H9 (cell line): ENCODE results near the gene LLGL2. TPM values are rescaled to one million over a fixed set of nuclear protein-coding genes. Genes with fewer than 3 reads are reported as not detected.

Experiments
- DNase-seq: peaks from one replicate; pipeline ENCODE4 v3.0.0-alpha.2; 2017
- H2AFZ ChIP-seq: one replicate; pipeline ENCODE4 v1.6.1; 2013; ENCODE audit warnings: mild to moderate bottlenecking, low read length, control low read depth, moderate library complexity
- H2AK5ac ChIP-seq: 2 replicates; pipeline ENCODE4 v1.6.1; 2013; ENCODE audit warnings: low read length, control low read depth, mixed read lengths; ENCODE audit not compliant: insufficient read length
- H2BK120ac ChIP-seq: one replicate; pipeline ENCODE4 v1.6.1; 2013; ENCODE audit warnings: low read depth, mild to moderate bottlenecking, low read length, control low read depth, inconsistent platforms; ENCODE audit not compliant: poor library complexity, severe bottlenecking
- H2BK12ac ChIP-seq: 2 replicates; pipeline ENCODE4 v1.6.1; 2013; ENCODE audit warnings: low read length, control low read depth, mixed read lengths, low read depth; ENCODE audit not compliant: insufficient read length
- H2BK15ac ChIP-seq: 2 replicates; pipeline ENCODE4 v1.6.1; 2013; ENCODE audit warnings: low read depth, low read length, control low read depth
- H2BK20ac ChIP-seq: one replicate; pipeline ENCODE4 v1.6.1; 2013; ENCODE audit warnings: low read depth, mild to moderate bottlenecking, low read length, control low read depth, inconsistent platforms; ENCODE audit not compliant: poor library complexity, severe bottlenecking
- H2BK5ac ChIP-seq: 2 replicates; pipeline ENCODE4 v1.6.1; 2013; ENCODE audit warnings: low read length, control low read depth, mixed read lengths; ENCODE audit not compliant: insufficient read length
- H3K14ac ChIP-seq: 2 replicates; pipeline ENCODE4 v1.6.1; 2013; ENCODE audit warnings: low read length, control low read depth; ENCODE audit not compliant: insufficient read depth
- H3K18ac ChIP-seq: 2 replicates; pipeline ENCODE4 v1.6.1; 2013; ENCODE audit warnings: low read depth, mild to moderate bottlenecking, mixed read lengths, low read length, control low read depth; ENCODE audit not compliant: insufficient read length
- H3K23ac ChIP-seq: 2 replicates; pipeline ENCODE4 v1.6.1; 2013; ENCODE audit warnings: low read length, control low read depth, mixed read lengths, low read depth; ENCODE audit not compliant: insufficient read length
- H3K23me2 ChIP-seq: 2 replicates; pipeline ENCODE4 v1.6.1; 2013; ENCODE audit warnings: low read depth, mild to moderate bottlenecking, mixed read lengths, low read length, control low read depth; ENCODE audit not compliant: insufficient read length, poor library complexity, severe bottlenecking
- H3K27ac ChIP-seq: 2 replicates; pipeline ENCODE4 v1.5.1; 2013; ENCODE audit warnings: low read length, control low read depth, mixed read lengths, low read depth; ENCODE audit not compliant: insufficient read length
- H3K27me3 ChIP-seq: 2 replicates; pipeline ENCODE4 v1.6.1; 2013; ENCODE audit warnings: low read length, control low read depth, inconsistent platforms; ENCODE audit not compliant: insufficient read depth
- H3K4ac ChIP-seq: 2 replicates; pipeline ENCODE4 v1.6.1; 2013; ENCODE audit warnings: low read depth, mild to moderate bottlenecking, control low read depth, inconsistent platforms, low read length, moderate library complexity
- H3K4me1 ChIP-seq: 2 replicates; pipeline ENCODE4 v1.6.1; 2013; ENCODE audit warnings: low read length, control low read depth, inconsistent platforms; ENCODE audit not compliant: insufficient read depth
- H3K4me2 ChIP-seq: 2 replicates; pipeline ENCODE4 v1.6.1; 2013; ENCODE audit warnings: low read length, control low read depth, mixed read lengths; ENCODE audit not compliant: insufficient read length, insufficient read depth
- H3K56ac ChIP-seq: 2 replicates; pipeline ENCODE4 v1.6.1; 2013; ENCODE audit warnings: low read depth, mild to moderate bottlenecking, mixed read lengths, low read length, control low read depth; ENCODE audit not compliant: insufficient read length
- H3K79me1 ChIP-seq: 2 replicates; pipeline ENCODE4 v1.6.1; 2013; ENCODE audit warnings: low read depth, mild to moderate bottlenecking, moderate library complexity, low read length, control low read depth, inconsistent platforms; ENCODE audit not compliant: insufficient read depth, poor library complexity, severe bottlenecking
- H3K79me2 ChIP-seq: 2 replicates; pipeline ENCODE4 v1.6.1; 2013; ENCODE audit warnings: low read length, control low read depth, inconsistent platforms; ENCODE audit not compliant: insufficient read depth
- H3K9ac ChIP-seq: 2 replicates; pipeline ENCODE4 v1.6.1; 2013; ENCODE audit warnings: low read length, control low read depth, mixed read lengths; ENCODE audit not compliant: insufficient read length; ENCODE audit errors: extremely low read depth
- H3K9me3 ChIP-seq: one replicate; pipeline ENCODE4 v1.6.1; 2013; ENCODE audit warnings: low read depth, low read length, inconsistent platforms; ENCODE audit not compliant: control insufficient read depth
- H3T11ph ChIP-seq: one replicate; pipeline ENCODE4 v1.6.1; 2013; ENCODE audit warnings: mild to moderate bottlenecking, low read length, control low read depth, inconsistent platforms
- H4K20me1 ChIP-seq: one replicate; pipeline ENCODE4 v1.6.1; 2013; ENCODE audit not compliant: control insufficient read depth, insufficient read length, insufficient read depth
- H4K5ac ChIP-seq: 2 replicates; pipeline ENCODE4 v1.6.1; 2013; ENCODE audit warnings: low read depth, mild to moderate bottlenecking, mixed read lengths, low read length, control low read depth; ENCODE audit not compliant: insufficient read length
- H4K8ac ChIP-seq: replicated peaks from 2 replicates; pipeline ENCODE4 v1.6.1; 2013; ENCODE audit warnings: low read length, control low read depth, mixed read lengths, low read depth; ENCODE audit not compliant: insufficient read length
- H4K91ac ChIP-seq: 2 replicates; pipeline ENCODE4 v1.6.1; 2013; ENCODE audit warnings: low read depth, mild to moderate bottlenecking, moderate library complexity, mixed read lengths, low read length, control low read depth; ENCODE audit not compliant: insufficient read length
- H3K27ac Mint-ChIP-seq, 3 experiments: 2 replicates in 2 of 3; 3 replicates in 1 of 3; pipeline ENCODE4 v1.8.0; 2020 to 2021; ENCODE audit warnings: mixed read lengths in 3 of 3, mild to moderate bottlenecking in 1 of 3, moderate library complexity in 1 of 3
- H3K27me3 Mint-ChIP-seq: 2 replicates; pipeline ENCODE4 v1.8.0; 2021; ENCODE audit warnings: low read depth, mild to moderate bottlenecking, moderate library complexity, mixed read lengths
- H3K36me3 Mint-ChIP-seq, 3 experiments: 2 replicates in 2 of 3; 3 replicates in 1 of 3; pipeline ENCODE4 v1.8.0; 2020 to 2021; ENCODE audit warnings: low read depth in 3 of 3, mixed read lengths in 3 of 3; ENCODE audit not compliant: insufficient read depth in 1 of 3
- H3K4me1 Mint-ChIP-seq, 2 experiments: 2 replicates each; pipeline ENCODE4 v1.8.0; 2020; ENCODE audit warnings: mixed read lengths in 2 of 2
- H3K4me3 Mint-ChIP-seq, 2 experiments: 2 replicates in 1 of 2; 3 replicates in 1 of 2; pipeline ENCODE4 v1.8.0; 2020 to 2021; ENCODE audit warnings: mild to moderate bottlenecking in 2 of 2, mixed read lengths in 2 of 2, moderate library complexity in 1 of 2
- H3K9me3 Mint-ChIP-seq, 2 experiments: 2 replicates in 1 of 2; 3 replicates in 1 of 2; pipeline ENCODE4 v1.8.0; 2020; ENCODE audit warnings: mild to moderate bottlenecking in 2 of 2, mixed read lengths in 2 of 2, moderate library complexity in 1 of 2
- WGBS: extraction: QIAGEN DNeasy Blood & Tissue Kit; methylation state at CpG from one replicate; pipeline ENCODE4 v1.1.7; 2013; ENCODE audit warnings: missing lambda C conversion rate, low lambda C conversion rate, mixed read lengths; ENCODE audit not compliant: insufficient read length; ENCODE audit errors: extremely low coverage; 5-methylcytosine and 5-hydroxymethylcytosine counted together
- total RNA-seq: library from RNA; stranded (reverse); gene quantifications from 2 replicates; pipeline ENCODE4 v1.2.1, GENCODE V29; 2021
- TF ChIP-seq, protein P1 (sequence below): fragments of 200-600 bp; sonication (generic); conservative IDR thresholded peaks from 3 replicates; pipeline ENCODE4 v1.8.0; 2021; ENCODE audit warnings: antibody characterized with exemption, mild to moderate bottlenecking

Gene LLGL2
- total RNA-seq, 1 experiment from 2014 or later: 90.4 TPM

DNA sequence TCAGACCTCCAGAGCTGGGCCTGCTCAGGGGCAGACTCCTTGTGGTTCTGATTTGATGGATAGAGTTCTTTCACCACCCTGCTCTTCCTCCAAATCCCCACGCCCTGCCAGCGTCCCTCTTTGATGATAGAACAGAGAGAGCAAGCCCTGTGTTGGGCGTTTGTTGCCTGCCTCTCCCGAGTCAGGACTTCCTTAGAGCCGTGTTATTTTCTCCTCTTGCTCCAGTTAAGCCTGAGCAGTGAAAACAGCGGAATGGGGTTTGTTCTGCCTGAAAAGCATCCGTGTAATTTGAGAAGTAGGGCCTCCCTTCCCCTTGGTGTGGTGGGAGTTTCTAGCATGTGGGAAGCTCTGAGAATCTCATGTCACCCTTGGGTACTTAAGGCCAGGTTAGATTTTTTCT lies 47.0 kb upstream of the LLGL2 start:
- H3K9me3 ChIP-seq: no peaks in the 10 kb centered on the region
- Mint-ChIP-seq H3K27me3 (no peaks in the 10 kb centered on the region), H3K27ac (peak overlapping the region; percentile 44 to 94 (median 93); a peak in 4 of 7 replicates), H3K4me1 (peaks cover 20 to 30% of the 10 kb centered on the region in 2 experiments), H3K9me3 (no peaks in the 10 kb centered on the region), H3K36me3 (peaks cover 3 to 11% (median 11%) of the 10 kb centered on the region in 3 experiments; a peak in 4 of 7 replicates), H3K4me3 (no peak overlapping the region)
- no peaks in the 10 kb centered on the region for H3K79me1 ChIP-seq
- no peak overlapping the region for H2BK15ac ChIP-seq
- no peak overlapping the region for H3K9ac ChIP-seq
- DNase-seq: peak; percentile 36
- H3K18ac ChIP-seq: no peak overlapping the region
- H2AK5ac ChIP-seq: no peak overlapping the region
- H2AFZ ChIP-seq: no peak overlapping the region
- H2BK120ac ChIP-seq: no peak overlapping the region
- no peak overlapping the region for H2BK12ac ChIP-seq
- no peak overlapping the region for H3K23ac ChIP-seq
- H4K91ac ChIP-seq: no peak overlapping the region
- no peaks in the 10 kb centered on the region for H3K4me1 ChIP-seq
- no peak overlapping the region for H2BK5ac ChIP-seq
- no peak overlapping the region for H3K14ac ChIP-seq
- no CpG with 5 or more reads among the region's 7 CpGs for WGBS
- no peak overlapping the region for H3T11ph ChIP-seq
- H3K4me2 ChIP-seq: no peak overlapping the region
- no peak overlapping the region for H3K56ac ChIP-seq
- no peaks in the 10 kb centered on the region for H3K23me2 ChIP-seq
- no peak overlapping the region for H3K27ac ChIP-seq
- H4K5ac ChIP-seq: no peak overlapping the region
- H2BK20ac ChIP-seq: no peak overlapping the region
- no peak overlapping the region for H4K8ac ChIP-seq
- no peaks in the 10 kb centered on the region for H3K79me2 ChIP-seq
- H4K20me1 ChIP-seq: no peaks in the 10 kb centered on the region
- H3K4ac ChIP-seq: no peak overlapping the region
- TF ChIP-seq, protein P1, sequence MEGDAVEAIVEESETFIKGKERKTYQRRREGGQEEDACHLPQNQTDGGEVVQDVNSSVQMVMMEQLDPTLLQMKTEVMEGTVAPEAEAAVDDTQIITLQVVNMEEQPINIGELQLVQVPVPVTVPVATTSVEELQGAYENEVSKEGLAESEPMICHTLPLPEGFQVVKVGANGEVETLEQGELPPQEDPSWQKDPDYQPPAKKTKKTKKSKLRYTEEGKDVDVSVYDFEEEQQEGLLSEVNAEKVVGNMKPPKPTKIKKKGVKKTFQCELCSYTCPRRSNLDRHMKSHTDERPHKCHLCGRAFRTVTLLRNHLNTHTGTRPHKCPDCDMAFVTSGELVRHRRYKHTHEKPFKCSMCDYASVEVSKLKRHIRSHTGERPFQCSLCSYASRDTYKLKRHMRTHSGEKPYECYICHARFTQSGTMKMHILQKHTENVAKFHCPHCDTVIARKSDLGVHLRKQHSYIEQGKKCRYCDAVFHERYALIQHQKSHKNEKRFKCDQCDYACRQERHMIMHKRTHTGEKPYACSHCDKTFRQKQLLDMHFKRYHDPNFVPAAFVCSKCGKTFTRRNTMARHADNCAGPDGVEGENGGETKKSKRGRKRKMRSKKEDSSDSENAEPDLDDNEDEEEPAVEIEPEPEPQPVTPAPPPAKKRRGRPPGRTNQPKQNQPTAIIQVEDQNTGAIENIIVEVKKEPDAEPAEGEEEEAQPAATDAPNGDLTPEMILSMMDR: no peak
- no peaks in the 10 kb centered on the region for H3K27me3 ChIP-seq
